ENCODE data around the gene SH3RF3.

The SH3RF3 gene

DNA sequence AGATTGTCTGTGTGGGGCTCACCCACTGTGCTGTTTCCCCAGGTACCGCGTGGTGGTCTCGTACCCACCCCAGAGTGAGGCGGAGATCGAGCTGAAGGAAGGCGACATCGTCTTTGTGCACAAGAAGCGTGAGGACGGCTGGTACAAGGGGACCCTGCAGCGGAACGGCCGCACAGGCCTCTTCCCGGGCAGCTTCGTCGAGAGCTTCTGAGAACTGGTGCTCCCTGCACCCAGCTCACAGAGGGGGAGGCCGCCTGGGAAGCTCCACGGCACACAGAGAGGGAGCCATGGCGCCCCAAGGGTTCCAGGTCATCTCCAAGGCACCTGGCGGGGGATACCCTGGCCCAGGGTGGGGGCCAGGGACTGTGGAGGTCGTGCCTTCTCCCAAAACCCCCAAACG lies 372.5 kb downstream of the SH3RF3 start:
- WGBS, 2 experiments: 93 to 94% methylated on average over 21 of the region's 21 CpGs
- no peak overlapping the region for H3K4me3 ChIP-seq (ENCODE audit: insufficient read depth, low read depth, low read length)
- H3K4me1 ChIP-seq (ENCODE audit: control insufficient read depth, insufficient read depth, low read length): no peaks in the 10 kb centered on the region
- H3K9me3 ChIP-seq (ENCODE audit: control insufficient read depth, low read length): no peaks in the 10 kb centered on the region
- H3K36me3 ChIP-seq (ENCODE audit: control insufficient read depth, insufficient read depth, low read length): no peaks in the 10 kb centered on the region
- no peak overlapping the region for H3K27ac ChIP-seq (ENCODE audit: insufficient read depth, low read depth, low read length, poor library complexity, severe bottlenecking)
- H3K27me3 ChIP-seq (ENCODE audit: control insufficient read depth, insufficient read depth, low read length, poor library complexity, severe bottlenecking): no peaks in the 10 kb centered on the region

DNA sequence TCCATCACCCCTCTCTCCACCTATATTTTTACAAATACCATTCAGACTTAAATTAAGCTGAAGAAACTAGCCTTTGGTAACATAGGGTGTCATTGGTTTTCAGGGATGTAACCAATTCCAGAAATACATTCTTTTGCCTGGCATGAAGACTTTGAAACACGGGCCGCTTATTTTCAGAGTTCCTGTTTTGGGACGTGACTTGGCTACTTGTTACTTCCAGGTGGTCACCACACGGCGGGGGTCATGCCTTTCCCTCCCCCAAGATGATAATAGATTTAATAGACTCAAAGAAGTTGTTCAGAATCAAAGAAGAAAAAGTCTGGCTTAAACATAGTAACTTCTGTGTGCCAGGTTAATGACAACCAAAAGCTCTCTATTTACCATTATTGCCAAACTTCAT lies 374.2 kb downstream of the SH3RF3 start:
- WGBS, 2 experiments: 92 to 95% methylated on average over 5 of the region's 5 CpGs
- H3K9me3 ChIP-seq (ENCODE audit: control insufficient read depth, low read length): no peaks in the 10 kb centered on the region

GRCh38 chr2:109507217-109507616 lies 378.2 kb downstream of the SH3RF3 start:
- H3K27me3 ChIP-seq (ENCODE audit: control insufficient read depth, insufficient read depth, low read length, poor library complexity, severe bottlenecking): no peaks in the 10 kb centered on the region
- H3K4me1 ChIP-seq (ENCODE audit: control insufficient read depth, insufficient read depth, low read length): no peaks in the 10 kb centered on the region
- no peaks in the 10 kb centered on the region for H3K9me3 ChIP-seq (ENCODE audit: control insufficient read depth, low read length)
- WGBS, 2 experiments: 96% methylated on average over 7 of the region's 7 CpGs
- no peak overlapping the region for H3K27ac ChIP-seq (ENCODE audit: insufficient read depth, low read depth, low read length, poor library complexity, severe bottlenecking)
- no peak overlapping the region for H3K4me3 ChIP-seq (ENCODE audit: insufficient read depth, low read depth, low read length)
- no peaks in the 10 kb centered on the region for H3K36me3 ChIP-seq (ENCODE audit: control insufficient read depth, insufficient read depth, low read length)

More for the DNA sequence above, 374.2 kb downstream of the SH3RF3 start:
- Histone ChIP-seq H3K27ac (ENCODE audit: insufficient read depth, low read depth, low read length, poor library complexity, severe bottlenecking) (no peak overlapping the region), H3K4me1 (ENCODE audit: control insufficient read depth, insufficient read depth, low read length) (no peaks in the 10 kb centered on the region), H3K36me3 (ENCODE audit: control insufficient read depth, insufficient read depth, low read length) (no peaks in the 10 kb centered on the region), H3K27me3 (ENCODE audit: control insufficient read depth, insufficient read depth, low read length, poor library complexity, severe bottlenecking) (no peaks in the 10 kb centered on the region), H3K4me3 (ENCODE audit: insufficient read depth, low read depth, low read length) (no peak overlapping the region)

DNA sequence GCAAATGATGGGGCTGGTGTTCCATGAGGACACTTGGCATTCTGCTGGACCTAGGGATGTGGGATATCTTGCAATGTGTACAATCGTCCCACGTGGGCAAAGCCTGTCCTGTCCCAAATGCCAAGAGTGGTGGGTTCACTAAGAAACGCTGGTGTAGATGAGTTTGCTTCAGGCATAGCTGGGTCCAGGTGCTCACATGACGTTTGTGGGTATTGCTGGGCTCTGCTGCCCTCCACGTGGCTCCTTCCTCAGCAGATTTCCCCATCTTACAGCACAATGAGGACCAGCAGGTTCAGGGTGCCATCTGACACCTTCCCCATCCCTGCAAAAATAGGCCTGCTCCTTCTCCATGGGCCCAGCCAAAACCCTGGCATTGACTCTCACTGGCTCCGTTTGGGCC lies 378.8 kb downstream of the SH3RF3 start:
- no peaks in the 10 kb centered on the region for H3K9me3 ChIP-seq (ENCODE audit: control insufficient read depth, low read length)
- H3K4me1 ChIP-seq (ENCODE audit: control insufficient read depth, insufficient read depth, low read length): no peaks in the 10 kb centered on the region
- H3K36me3 ChIP-seq (ENCODE audit: control insufficient read depth, insufficient read depth, low read length): no peaks in the 10 kb centered on the region
- H3K4me3 ChIP-seq (ENCODE audit: insufficient read depth, low read depth, low read length): no peak overlapping the region
- no peaks in the 10 kb centered on the region for H3K27me3 ChIP-seq (ENCODE audit: control insufficient read depth, insufficient read depth, low read length, poor library complexity, severe bottlenecking)
- H3K27ac ChIP-seq (ENCODE audit: insufficient read depth, low read depth, low read length, poor library complexity, severe bottlenecking): no peak overlapping the region
- 91% methylated on average over 6 of the region's 6 CpGs for WGBS, 2 experiments

GRCh38 chr2:109508556-109508955 lies 379.6 kb downstream of the SH3RF3 start:
- no peaks in the 10 kb centered on the region for H3K27me3 ChIP-seq (ENCODE audit: control insufficient read depth, insufficient read depth, low read length, poor library complexity, severe bottlenecking)
- no peak overlapping the region for H3K27ac ChIP-seq (ENCODE audit: insufficient read depth, low read depth, low read length, poor library complexity, severe bottlenecking)
- no peaks in the 10 kb centered on the region for H3K9me3 ChIP-seq (ENCODE audit: control insufficient read depth, low read length)
- H3K4me1 ChIP-seq (ENCODE audit: control insufficient read depth, insufficient read depth, low read length): no peaks in the 10 kb centered on the region
- H3K4me3 ChIP-seq (ENCODE audit: insufficient read depth, low read depth, low read length): no peak overlapping the region
- no peaks in the 10 kb centered on the region for H3K36me3 ChIP-seq (ENCODE audit: control insufficient read depth, insufficient read depth, low read length)
- 92 to 94% methylated on average over 8 of the region's 8 CpGs for WGBS, 2 experiments

GRCh38 chr2:109510136-109511028 lies 381.4 kb downstream of the SH3RF3 start:
- 61 to 62% methylated on average over 19 of the region's 19 CpGs for WGBS, 2 experiments
- H3K27me3 ChIP-seq (ENCODE audit: control insufficient read depth, insufficient read depth, low read length, poor library complexity, severe bottlenecking): no peaks in the 10 kb centered on the region
- H3K9me3 ChIP-seq (ENCODE audit: control insufficient read depth, low read length): no peaks in the 10 kb centered on the region
- no peaks in the 10 kb centered on the region for H3K36me3 ChIP-seq (ENCODE audit: control insufficient read depth, insufficient read depth, low read length)
- no peak overlapping the region for H3K4me3 ChIP-seq (ENCODE audit: insufficient read depth, low read depth, low read length)
- H3K4me1 ChIP-seq (ENCODE audit: control insufficient read depth, insufficient read depth, low read length): no peaks in the 10 kb centered on the region
- H3K27ac ChIP-seq (ENCODE audit: insufficient read depth, low read depth, low read length, poor library complexity, severe bottlenecking): no peak overlapping the region

GRCh38 chr2:109511168-109511567 lies 382.2 kb downstream of the SH3RF3 start:
- no peak overlapping the region for H3K4me3 ChIP-seq (ENCODE audit: insufficient read depth, low read depth, low read length)
- H3K4me1 ChIP-seq (ENCODE audit: control insufficient read depth, insufficient read depth, low read length): no peaks in the 10 kb centered on the region
- H3K27me3 ChIP-seq (ENCODE audit: control insufficient read depth, insufficient read depth, low read length, poor library complexity, severe bottlenecking): no peaks in the 10 kb centered on the region
- H3K27ac ChIP-seq (ENCODE audit: insufficient read depth, low read depth, low read length, poor library complexity, severe bottlenecking): no peak overlapping the region
- no peaks in the 10 kb centered on the region for H3K9me3 ChIP-seq (ENCODE audit: control insufficient read depth, low read length)
- H3K36me3 ChIP-seq (ENCODE audit: control insufficient read depth, insufficient read depth, low read length): no peaks in the 10 kb centered on the region
- WGBS, 2 experiments: 87 to 91% methylated on average over 3 of the region's 3 CpGs

- H3K27ac ChIP-seq (ENCODE audit: insufficient read depth, low read depth, low read length, poor library complexity, severe bottlenecking): no peak overlapping the region
- H3K9me3 ChIP-seq (ENCODE audit: control insufficient read depth, low read length): no peaks in the 10 kb centered on the region
- H3K36me3 ChIP-seq (ENCODE audit: control insufficient read depth, insufficient read depth, low read length): no peaks in the 10 kb centered on the region
- no peaks in the 10 kb centered on the region for H3K27me3 ChIP-seq (ENCODE audit: control insufficient read depth, insufficient read depth, low read length, poor library complexity, severe bottlenecking)
- H3K4me1 ChIP-seq (ENCODE audit: control insufficient read depth, insufficient read depth, low read length): no peaks in the 10 kb centered on the region
- WGBS, 2 experiments: 89 to 91% methylated on average over 5 of the region's 5 CpGs
- no peak overlapping the region for H3K4me3 ChIP-seq (ENCODE audit: insufficient read depth, low read depth, low read length)
These were observed 383.1 kb downstream of the SH3RF3 start for GRCh38 chr2:109512076-109512475.

DNA sequence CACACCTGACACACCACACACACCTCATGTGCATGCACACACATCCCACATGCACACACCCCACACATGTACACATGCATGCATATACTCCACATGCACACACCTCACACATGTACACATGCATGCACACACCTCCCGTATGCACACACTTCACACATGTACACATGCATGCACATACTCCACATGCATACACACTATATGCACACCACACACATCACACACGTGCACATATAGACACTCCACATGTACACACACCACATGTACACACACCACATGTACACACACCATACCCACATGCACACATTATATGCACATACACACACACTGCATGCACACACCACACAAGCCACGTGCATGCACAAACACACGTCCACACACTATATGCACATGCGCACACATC lies 384.2 kb downstream of the SH3RF3 start:
- Histone ChIP-seq H3K27me3 (ENCODE audit: control insufficient read depth, insufficient read depth, low read length, poor library complexity, severe bottlenecking) (no peaks in the 10 kb centered on the region), H3K36me3 (ENCODE audit: control insufficient read depth, insufficient read depth, low read length) (no peaks in the 10 kb centered on the region), H3K9me3 (ENCODE audit: control insufficient read depth, low read length) (no peaks in the 10 kb centered on the region), H3K4me1 (ENCODE audit: control insufficient read depth, insufficient read depth, low read length) (no peaks in the 10 kb centered on the region), H3K27ac (ENCODE audit: insufficient read depth, low read depth, low read length, poor library complexity, severe bottlenecking) (no peak overlapping the region), H3K4me3 (ENCODE audit: insufficient read depth, low read depth, low read length) (no peak overlapping the region)
- 88 to 93% methylated on average over 5 of the region's 5 CpGs for WGBS, 2 experiments

GRCh38 chr2:109513749-109514588 lies 385.0 kb downstream of the SH3RF3 start:
- 93% methylated on average over 20 of the region's 20 CpGs for WGBS, 2 experiments
- Histone ChIP-seq H3K27ac (ENCODE audit: insufficient read depth, low read depth, low read length, poor library complexity, severe bottlenecking) (no peak overlapping the region), H3K27me3 (ENCODE audit: control insufficient read depth, insufficient read depth, low read length, poor library complexity, severe bottlenecking) (no peaks in the 10 kb centered on the region), H3K9me3 (ENCODE audit: control insufficient read depth, low read length) (no peaks in the 10 kb centered on the region), H3K36me3 (ENCODE audit: control insufficient read depth, insufficient read depth, low read length) (no peaks in the 10 kb centered on the region), H3K4me1 (ENCODE audit: control insufficient read depth, insufficient read depth, low read length) (no peaks in the 10 kb centered on the region), H3K4me3 (ENCODE audit: insufficient read depth, low read depth, low read length) (no peak overlapping the region)
